ENCODE results near the gene BBS9. TPM values are rescaled to one million over a fixed set of nuclear protein-coding genes. Genes with fewer than 3 reads are reported as not detected.

BBS9 gene
- total RNA-seq, 5 donors from 2014 or later (not counting 1 experiment from before 2014, with no cell fraction given), result 18.5 to 28.8 (median 20.9) TPM

GRCh38 chr7:33357846-33358245 is 228.5 kb downstream of the BBS9 start:
- WGBS (ENCODE audit: insufficient coverage), result 100% methylated on average over 2 of the region's 2 CpGs
- Histone ChIP-seq H3K4me3 (ENCODE audit: control insufficient read depth in 1 of 2, extremely low read depth in 1 of 2, low read length in 1 of 2) (no peak overlapping the region), H3K9me3 (no peaks in the 10 kb centered on the region), H3K27me3 (replicated peaks in 1 of 2; ENCODE audit: control insufficient read depth in 2 of 2, extremely low read depth in 1 of 2, insufficient read depth in 2 of 2, low read length in 1 of 2) (no peaks in the 10 kb centered on the region), H3K36me3 (ENCODE audit: control insufficient read depth in 2 of 2, extremely low read depth in 1 of 2, insufficient read depth in 1 of 2, low read length in 1 of 2) (no peaks in the 10 kb centered on the region), H3K4me1 (ENCODE audit: control insufficient read depth in 1 of 2, extremely low read depth in 1 of 2, insufficient read depth in 2 of 2, low read length in 2 of 2) (no peaks in the 10 kb centered on the region), H3K27ac (ENCODE audit: low read length) (no peak overlapping the region)
- Mint-ChIP-seq H3K4me3 (no peak overlapping the region), H3K4me1 (no peaks in the 10 kb centered on the region), H3K27me3 (no peaks in the 10 kb centered on the region), H3K36me3 (peaks cover 19% of the 10 kb centered on the region), H3K27ac (no peak overlapping the region), H3K9me3 (no peaks in the 10 kb centered on the region)
- DNase-seq (no peak), ATAC-seq (replicated peaks in 1 of 4) (no peak)
- CTCF ChIA-PET, result no interaction called here
- POLR2A ChIA-PET, result no interaction called here

DNA sequence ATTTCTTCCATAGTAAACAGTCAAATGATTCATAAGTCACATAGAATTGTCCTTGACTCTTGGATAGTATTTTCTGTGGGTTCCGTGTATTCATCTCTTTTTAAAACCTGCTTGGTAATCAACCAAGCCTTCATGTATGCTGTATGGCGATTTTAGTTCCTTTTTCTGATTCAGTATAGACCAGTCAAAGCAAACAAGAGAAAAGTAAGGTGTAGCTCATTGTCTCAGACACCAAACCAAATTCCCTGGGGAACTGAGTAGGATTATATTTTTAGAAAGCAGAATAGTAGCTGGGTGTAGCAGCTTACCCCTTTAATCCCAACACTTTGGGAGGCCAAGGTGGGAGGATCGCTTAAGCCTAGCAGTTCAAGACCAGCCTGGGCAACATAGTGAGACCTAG is 240.5 kb downstream of the BBS9 start:
- Histone ChIP-seq H3K4me3 (ENCODE audit: control insufficient read depth in 1 of 2, extremely low read depth in 1 of 2, low read length in 1 of 2) (no peak overlapping the region), H3K36me3 (ENCODE audit: control insufficient read depth in 2 of 2, extremely low read depth in 1 of 2, insufficient read depth in 1 of 2, low read length in 1 of 2) (peaks cover 0 to 3% of the 10 kb centered on the region in 2 donors), H3K9me3 (no peaks in the 10 kb centered on the region), H3K27me3 (replicated peaks in 1 of 2; ENCODE audit: control insufficient read depth in 2 of 2, extremely low read depth in 1 of 2, insufficient read depth in 2 of 2, low read length in 1 of 2) (no peaks in the 10 kb centered on the region), H3K27ac (ENCODE audit: low read length) (no peak overlapping the region), H3K4me1 (ENCODE audit: control insufficient read depth in 1 of 2, extremely low read depth in 1 of 2, insufficient read depth in 2 of 2, low read length in 2 of 2) (no peaks in the 10 kb centered on the region)
- ATAC-seq (replicated peaks in 1 of 4), result no peak
- ChIA-PET CTCF (no interaction called here), POLR2A (no interaction called here)
- peaks cover 73% of the 10 kb centered on the region for H3K36me3 Mint-ChIP-seq
- H3K27ac Mint-ChIP-seq, result no peak overlapping the region
- DNase-seq, result no peak
- WGBS (ENCODE audit: insufficient coverage), result no CpG with 5 or more reads among the region's 3 CpGs
- peaks cover 0 to 4% (median 0%) of the 10 kb centered on the region in 3 donors for H3K4me1 Mint-ChIP-seq
- no peak overlapping the region for H3K4me3 Mint-ChIP-seq
- no peaks in the 10 kb centered on the region for H3K9me3 Mint-ChIP-seq
- no peaks in the 10 kb centered on the region for H3K27me3 Mint-ChIP-seq

DNA sequence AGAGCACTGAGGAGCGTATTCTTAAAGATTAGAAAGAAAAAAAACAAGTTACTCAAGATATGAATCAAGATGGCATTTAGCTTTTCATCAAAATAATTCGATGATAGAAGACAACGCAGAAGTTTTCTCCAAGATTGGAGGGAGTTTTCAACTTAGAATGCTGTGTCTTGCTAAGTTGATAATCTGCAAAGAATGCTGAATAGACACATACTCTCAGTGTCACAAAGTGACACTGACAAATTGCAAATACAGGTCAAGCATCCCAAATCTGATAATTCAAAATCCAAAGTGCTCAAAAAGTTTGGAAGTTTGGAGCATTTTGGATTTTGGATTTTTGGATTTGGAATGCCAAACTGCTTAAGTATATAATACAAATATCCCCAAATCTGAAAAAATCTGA is 243.8 kb downstream of the BBS9 start:
- 90% methylated on average over 2 of the region's 3 CpGs for WGBS (ENCODE audit: insufficient coverage)
- Histone ChIP-seq H3K36me3 (ENCODE audit: control insufficient read depth in 2 of 2, extremely low read depth in 1 of 2, insufficient read depth in 1 of 2, low read length in 1 of 2) (no peaks in the 10 kb centered on the region), H3K27me3 (replicated peaks in 1 of 2; ENCODE audit: control insufficient read depth in 2 of 2, extremely low read depth in 1 of 2, insufficient read depth in 2 of 2, low read length in 1 of 2) (no peaks in the 10 kb centered on the region), H3K4me1 (ENCODE audit: control insufficient read depth in 1 of 2, extremely low read depth in 1 of 2, insufficient read depth in 2 of 2, low read length in 2 of 2) (no peaks in the 10 kb centered on the region), H3K4me3 (ENCODE audit: control insufficient read depth in 1 of 2, extremely low read depth in 1 of 2, low read length in 1 of 2) (no peak overlapping the region), H3K9me3 (no peaks in the 10 kb centered on the region), H3K27ac (ENCODE audit: low read length) (no peak overlapping the region)
- ChIA-PET CTCF (no interaction called here), POLR2A (no interaction called here)
- Mint-ChIP-seq H3K36me3 (peaks cover 67% of the 10 kb centered on the region), H3K9me3 (no peaks in the 10 kb centered on the region), H3K4me3 (no peak overlapping the region), H3K4me1 (no peaks in the 10 kb centered on the region), H3K27ac (no peak overlapping the region), H3K27me3 (no peaks in the 10 kb centered on the region)
- ATAC-seq (replicated peaks in 1 of 4) (no peak), DNase-seq (no peak)

DNA sequence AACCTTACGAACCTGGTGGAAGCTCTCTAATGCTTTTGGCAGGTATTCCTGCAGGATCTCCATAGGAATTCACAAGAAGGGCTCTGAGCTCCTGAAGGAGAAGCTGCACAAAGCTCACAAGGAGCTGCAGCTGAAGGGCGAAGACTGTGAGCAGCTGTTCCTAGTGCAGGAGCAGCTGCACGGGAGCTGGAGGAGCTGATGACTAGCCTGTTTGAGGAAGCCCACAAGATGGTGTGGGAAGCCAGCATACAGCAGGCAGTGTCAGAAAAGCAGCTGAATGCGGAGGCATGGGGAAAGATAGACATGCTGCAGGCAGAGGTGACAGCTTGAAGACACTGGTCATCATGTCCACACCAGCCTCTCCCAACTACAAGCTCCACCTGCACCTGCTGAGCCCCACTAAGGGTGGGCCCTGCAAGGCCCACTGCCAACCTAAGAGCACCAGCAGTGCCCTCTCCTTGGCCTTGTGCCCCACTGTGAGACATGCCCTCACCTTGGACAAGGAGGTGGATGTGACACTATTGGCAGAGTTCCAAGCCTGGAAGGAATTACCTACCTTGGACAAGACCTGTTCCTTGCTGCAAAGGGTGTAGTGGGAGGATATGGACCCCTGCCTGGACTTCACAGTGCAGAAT is 250.6 kb downstream of the BBS9 start:
- Histone ChIP-seq H3K4me3 (ENCODE audit: control insufficient read depth in 1 of 2, extremely low read depth in 1 of 2, low read length in 1 of 2) (no peak overlapping the region), H3K4me1 (ENCODE audit: control insufficient read depth in 1 of 2, extremely low read depth in 1 of 2, insufficient read depth in 2 of 2, low read length in 2 of 2) (no peaks in the 10 kb centered on the region), H3K36me3 (ENCODE audit: control insufficient read depth in 2 of 2, extremely low read depth in 1 of 2, insufficient read depth in 1 of 2, low read length in 1 of 2) (peaks cover 0 to 3% of the 10 kb centered on the region in 2 donors), H3K27me3 (replicated peaks in 1 of 2; ENCODE audit: control insufficient read depth in 2 of 2, extremely low read depth in 1 of 2, insufficient read depth in 2 of 2, low read length in 1 of 2) (no peaks in the 10 kb centered on the region), H3K9me3 (no peaks in the 10 kb centered on the region), H3K27ac (ENCODE audit: low read length) (no peak overlapping the region)
- ATAC-seq (replicated peaks in 1 of 4), result no peak
- Mint-ChIP-seq H3K4me3 (no peak overlapping the region), H3K4me1 (no peaks in the 10 kb centered on the region), H3K27ac (no peak overlapping the region), H3K36me3 (peaks cover 51% of the 10 kb centered on the region), H3K9me3 (no peaks in the 10 kb centered on the region), H3K27me3 (no peaks in the 10 kb centered on the region)
- no peak for DNase-seq
- ChIA-PET POLR2A (no interaction called here), CTCF (no interaction called here)
- WGBS (ENCODE audit: insufficient coverage), result 87% methylated on average over 3 of the region's 4 CpGs

- DNase-seq (no peak), ATAC-seq (replicated peaks in 1 of 4) (no peak)
- no peaks in the 10 kb centered on the region for H3K27me3 Mint-ChIP-seq
- H3K27ac ChIP-seq (ENCODE audit: low read length), result no peak overlapping the region
- H3K4me1 Mint-ChIP-seq, result peaks cover 0 to 2% (median 1%) of the 10 kb centered on the region in 3 donors
- H3K4me1 ChIP-seq (ENCODE audit: control insufficient read depth in 1 of 2, extremely low read depth in 1 of 2, insufficient read depth in 2 of 2, low read length in 2 of 2), result no peaks in the 10 kb centered on the region
- no peaks in the 10 kb centered on the region for H3K9me3 ChIP-seq
- no peak overlapping the region for H3K4me3 ChIP-seq (ENCODE audit: control insufficient read depth in 1 of 2, extremely low read depth in 1 of 2, low read length in 1 of 2)
- CTCF ChIA-PET, result no interaction called here
- POLR2A ChIA-PET, result no interaction called here
- H3K27me3 ChIP-seq (replicated peaks in 1 of 2; ENCODE audit: control insufficient read depth in 2 of 2, extremely low read depth in 1 of 2, insufficient read depth in 2 of 2, low read length in 1 of 2), result no peaks in the 10 kb centered on the region
- peaks cover 0 to 3% of the 10 kb centered on the region in 2 donors for H3K36me3 ChIP-seq (ENCODE audit: control insufficient read depth in 2 of 2, extremely low read depth in 1 of 2, insufficient read depth in 1 of 2, low read length in 1 of 2)
- no peaks in the 10 kb centered on the region for H3K9me3 Mint-ChIP-seq
- H3K27ac Mint-ChIP-seq, result no peak overlapping the region
- peaks cover 52% of the 10 kb centered on the region for H3K36me3 Mint-ChIP-seq
- no peak overlapping the region for H3K4me3 Mint-ChIP-seq
- no CpG with 5 or more reads among the region's 3 CpGs for WGBS (ENCODE audit: insufficient coverage)
These were observed 259.0 kb downstream of the BBS9 start for GRCh38 chr7:33388332-33388731.

GRCh38 chr7:33392148-33392547 is 262.8 kb downstream of the BBS9 start:
- peaks cover 4 to 8% (median 7%) of the 10 kb centered on the region in 3 donors for H3K4me1 Mint-ChIP-seq
- no peak overlapping the region for H3K27ac Mint-ChIP-seq
- H3K9me3 Mint-ChIP-seq, result peaks cover 7 to 11% (median 8%) of the 10 kb centered on the region in 3 donors
- H3K4me3 Mint-ChIP-seq, result no peak overlapping the region
- Histone ChIP-seq H3K27me3 (replicated peaks in 1 of 2; ENCODE audit: control insufficient read depth in 2 of 2, extremely low read depth in 1 of 2, insufficient read depth in 2 of 2, low read length in 1 of 2) (no peaks in the 10 kb centered on the region), H3K4me3 (ENCODE audit: control insufficient read depth in 1 of 2, extremely low read depth in 1 of 2, low read length in 1 of 2) (no peak overlapping the region), H3K9me3 (no peaks in the 10 kb centered on the region), H3K4me1 (ENCODE audit: control insufficient read depth in 1 of 2, extremely low read depth in 1 of 2, insufficient read depth in 2 of 2, low read length in 2 of 2) (no peaks in the 10 kb centered on the region), H3K27ac (ENCODE audit: low read length) (no peak overlapping the region), H3K36me3 (ENCODE audit: control insufficient read depth in 2 of 2, extremely low read depth in 1 of 2, insufficient read depth in 1 of 2, low read length in 1 of 2) (no peaks in the 10 kb centered on the region)
- H3K36me3 Mint-ChIP-seq, result peaks cover 69% of the 10 kb centered on the region
- POLR2A ChIA-PET, result no interaction called here
- no peak for ATAC-seq (replicated peaks in 1 of 4)
- CTCF ChIA-PET, result no interaction called here
- no peaks in the 10 kb centered on the region for H3K27me3 Mint-ChIP-seq
- no peak for DNase-seq
- 100% methylated on average over 1 of the region's 1 CpG for WGBS (ENCODE audit: insufficient coverage)

GRCh38 chr7:33393770-33394169 is 264.4 kb downstream of the BBS9 start:
- peaks cover 7 to 11% (median 9%) of the 10 kb centered on the region in 3 donors for H3K9me3 Mint-ChIP-seq
- Histone ChIP-seq H3K36me3 (ENCODE audit: control insufficient read depth in 2 of 2, extremely low read depth in 1 of 2, insufficient read depth in 1 of 2, low read length in 1 of 2) (no peaks in the 10 kb centered on the region), H3K4me1 (ENCODE audit: control insufficient read depth in 1 of 2, extremely low read depth in 1 of 2, insufficient read depth in 2 of 2, low read length in 2 of 2) (no peaks in the 10 kb centered on the region), H3K4me3 (ENCODE audit: control insufficient read depth in 1 of 2, extremely low read depth in 1 of 2, low read length in 1 of 2) (no peak overlapping the region), H3K27ac (ENCODE audit: low read length) (no peak overlapping the region), H3K9me3 (no peaks in the 10 kb centered on the region), H3K27me3 (replicated peaks in 1 of 2; ENCODE audit: control insufficient read depth in 2 of 2, extremely low read depth in 1 of 2, insufficient read depth in 2 of 2, low read length in 1 of 2) (no peaks in the 10 kb centered on the region)
- H3K4me1 Mint-ChIP-seq, result peaks cover 4 to 8% (median 7%) of the 10 kb centered on the region in 3 donors
- POLR2A ChIA-PET, result no interaction called here
- no peak overlapping the region for H3K4me3 Mint-ChIP-seq
- H3K27ac Mint-ChIP-seq, result no peak overlapping the region
- ATAC-seq (replicated peaks in 1 of 4) (no peak), DNase-seq (no peak)
- H3K36me3 Mint-ChIP-seq, result peaks cover 61% of the 10 kb centered on the region
- H3K27me3 Mint-ChIP-seq, result no peaks in the 10 kb centered on the region
- CTCF ChIA-PET, result no interaction called here

All from T-cell (primary cell).